Gastrocnemius medialis (tissue), 4 donors: Measurements from ENCODE around the gene MYOM1. TPM values are rescaled to one million over a fixed set of nuclear protein-coding genes. Genes with fewer than 3 reads are reported as not detected.
A peak's percentile ranks its signal among the peaks of the same experiment; 100 is the strongest.

Experiments
- ATAC-seq, 2 donors: fragments of 150-250 bp; one replicate each; pipeline ENCODE4 v1.9.1; 2016
- DNase-seq, 2 donors: peaks; one replicate each; pipeline ENCODE4 v3.0.0-alpha.2; 2019
- H3K27ac ChIP-seq, 4 donors: fragments of 200-600 bp; sonication (generic); 1 replicate in 1 of 4; 2 replicates in 3 of 4; pipeline ENCODE4 v1.5.1; 2016 to 2018; ENCODE audit warnings: mild to moderate bottlenecking in 2 of 4, moderate library complexity in 1 of 4
- H3K27me3 ChIP-seq, 3 donors: fragments of 200-600 bp; sonication (generic) in 2 of 3; 1 replicate in 1 of 3; 2 replicates in 2 of 3; pipeline versions ENCODE4 v1.5.1 to v1.6.0; 2016 to 2019; ENCODE audit warnings: mild to moderate bottlenecking in 1 of 3, moderate library complexity in 1 of 3
- H3K36me3 ChIP-seq, 2 donors: fragments of 200-600 bp; sonication (generic) in 1 of 2; one replicate each; pipeline ENCODE4 v1.5.1; 2017 to 2018
- H3K4me1 ChIP-seq, 2 donors: fragments of 200-600 bp; sonication (generic) in 1 of 2; one replicate each; pipeline ENCODE4 v1.5.1; 2016 to 2017; ENCODE audit warnings: mild to moderate bottlenecking in 2 of 2
- H3K4me3 ChIP-seq, 4 donors: fragments of 200-600 bp; sonication (generic) in 3 of 4; 1 replicate in 1 of 4; 2 replicates in 3 of 4; pipeline ENCODE4 v1.5.1; 2016 to 2019; ENCODE audit warnings: mild to moderate bottlenecking in 2 of 4
- H3K9me3 ChIP-seq, 3 donors: fragments of 200-600 bp; sonication (generic) in 2 of 3; 1 replicate in 1 of 3; 2 replicates in 2 of 3; pipeline ENCODE4 v1.5.1; 2016 to 2019
- CTCF ChIP-seq, 5 experiments: fragments of 450-650 bp in 3 of 5; fragments of 200-600 bp in 2 of 5; sonication (generic) in 2 of 5; IDR thresholded peaks in 4 of 5; conservative IDR thresholded peaks in 1 of 5; 1 replicate in 4 of 5; 2 replicates in 1 of 5; pipeline ENCODE4 v1.5.1; 2016 to 2019; ENCODE audit warnings: antibody characterized with exemption in 5 of 5, mild to moderate bottlenecking in 3 of 5, moderate library complexity in 3 of 5
- POLR2A ChIP-seq, 2 donors: fragments of 450-650 bp; IDR thresholded peaks; one replicate each; pipeline ENCODE4 v1.6.1; 2017; ENCODE audit warnings: antibody characterized with exemption in 2 of 2, mild to moderate bottlenecking in 2 of 2, moderate library complexity in 2 of 2
- in situ Hi-C, 4 donors: fragments of 200-750 bp; cut with MboI; loops; one replicate each; pipeline versions ENCODE4 v1.15.0 to v1.8.0; 2017; ENCODE audit warnings: low sequenced_read_pairs in 4 of 4
- intact Hi-C: fragments of 100-400 bp; cut with DNase I; formaldehyde crosslinking; loops from one replicate; pipeline ENCODE4 v1.15.1; 2023; ENCODE audit warnings: low total_unique reads
- total RNA-seq, 4 donors: library from RNA; depleted of rRNA; stranded (reverse); fragments of >200 nt; gene quantifications; one replicate each; pipeline versions ENCODE4 v1.1.0 to v1.2.3, GENCODE V29; 2016

Gene MYOM1
- total RNA-seq, 4 donors from 2014 or later: 245 to 307 (median 273) TPM

- H3K27ac ChIP-seq: peak overlapping the region; percentile 99
- peaks cover 2 to 55% of the 10 kb centered on the region in 2 donors for H3K36me3 ChIP-seq
- no peaks in the 10 kb centered on the region for H3K27me3 ChIP-seq
- no peaks in the 10 kb centered on the region for H3K9me3 ChIP-seq
- no peak for ATAC-seq
- H3K4me1 ChIP-seq: peaks cover 82 to 97% of the 10 kb centered on the region in 2 donors
- TF ChIP-seq CTCF (IDR thresholded peaks at IDR 0.05 in 4 of 5, conservative IDR thresholded peaks at IDR 0.05 in 1 of 5) (no peak), POLR2A (IDR thresholded peaks at IDR 0.05) (no peak)
- in situ Hi-C loops (loop anchor here in 1 of 4 donors (25.0 kb wide), 1 partner anchor 693 kb away; the partner anchor contains the start of genes METTL4 and NDC80), intact Hi-C loops (loop anchor here (10.0 kb wide), 1 partner anchor 601 kb away; the partner anchor contains the start of gene SMCHD1)
- DNase-seq: no peak
- peak overlapping the region in 2 of 4 donors; percentile 20 to 98 for H3K4me3 ChIP-seq
These were observed 35.9 kb upstream of the MYOM1 start for GRCh38 chr18:3255611-3256165.

- peaks cover 87 to 97% of the 10 kb centered on the region in 2 donors for H3K4me1 ChIP-seq
- no peaks in the 10 kb centered on the region for H3K27me3 ChIP-seq
- H3K9me3 ChIP-seq: no peaks in the 10 kb centered on the region
- TF ChIP-seq CTCF (IDR thresholded peaks at IDR 0.05 in 4 of 5, conservative IDR thresholded peaks at IDR 0.05 in 1 of 5) (no peak), POLR2A (IDR thresholded peaks at IDR 0.05) (no peak)
- DNase-seq (no peak), ATAC-seq (no peak)
- peak overlapping the region in 2 of 4 donors; percentile 5 to 98 for H3K4me3 ChIP-seq
- H3K27ac ChIP-seq: peak overlapping the region; percentile 99
- intact Hi-C loops (loop anchor here (10.0 kb wide), 1 partner anchor 600 kb away; the partner anchor contains the start of gene SMCHD1), in situ Hi-C loops (loop anchor here in 1 of 4 donors (25.0 kb wide), 1 partner anchor 692 kb away; the partner anchor contains the start of genes METTL4 and NDC80)
- peaks cover 2 to 55% of the 10 kb centered on the region in 2 donors for H3K36me3 ChIP-seq
These were observed 35.0 kb upstream of the MYOM1 start for GRCh38 chr18:3254725-3255124.

GRCh38 chr18:3252843-3253242 lies 33.1 kb upstream of the MYOM1 start:
- Histone ChIP-seq H3K36me3 (peaks cover 2 to 46% of the 10 kb centered on the region in 2 donors), H3K4me1 (peaks cover 82 to 88% of the 10 kb centered on the region in 2 donors), H3K27ac (peak overlapping the region; percentile 99), H3K27me3 (no peaks in the 10 kb centered on the region), H3K4me3 (peak overlapping the region in 2 of 4 donors; percentile 22 to 98), H3K9me3 (no peaks in the 10 kb centered on the region)
- TF ChIP-seq POLR2A (IDR thresholded peaks at IDR 0.05) (no peak), CTCF (IDR thresholded peaks at IDR 0.05 in 4 of 5, conservative IDR thresholded peaks at IDR 0.05 in 1 of 5) (no peak)
- in situ Hi-C loops: loop anchor here in 1 of 4 donors (25.0 kb wide), 1 partner anchor 691 kb away; the partner anchor contains the start of genes METTL4 and NDC80
- intact Hi-C loops: loop anchor here (10.0 kb wide), 1 partner anchor 598 kb away; the partner anchor contains the start of gene SMCHD1
- no peak for DNase-seq
- ATAC-seq: no peak

GRCh38 chr18:3251963-3252277 lies 32.2 kb upstream of the MYOM1 start:
- TF ChIP-seq POLR2A (IDR thresholded peaks at IDR 0.05) (no peak), CTCF (IDR thresholded peaks at IDR 0.05 in 4 of 5, conservative IDR thresholded peaks at IDR 0.05 in 1 of 5) (no peak)
- Histone ChIP-seq H3K4me1 (peaks cover 72 to 79% of the 10 kb centered on the region in 2 donors), H3K27ac (peak overlapping the region; percentile 99), H3K9me3 (no peaks in the 10 kb centered on the region), H3K27me3 (no peaks in the 10 kb centered on the region), H3K4me3 (peak overlapping the region; percentile 4 to 98 (median 32)), H3K36me3 (peaks cover 2 to 37% of the 10 kb centered on the region in 2 donors)
- intact Hi-C loops: loop anchor here (10.0 kb wide), 1 partner anchor 597 kb away; the partner anchor contains the start of gene SMCHD1
- in situ Hi-C loops: loop anchor here in 1 of 4 donors (25.0 kb wide), 1 partner anchor 690 kb away; the partner anchor contains the start of genes METTL4 and NDC80
- DNase-seq (no peak), ATAC-seq (no peak)
